RWPE2 (cell line): ENCODE measurements around the gene PIK3R1.

ENCODE experiments used
- ATAC-seq: fragments of 200-7000 bp; cut with Tn5 transposase; 3 replicates; pipeline ENCODE4 v1.9.1; 2021; ENCODE audit warnings: low read depth
- DNase-seq: peaks from one replicate; pipeline ENCODE4 v3.0.0-alpha.2; 2020; ENCODE audit warnings: low spot score
- H3K27ac ChIP-seq: fragments of 450-650 bp; 2 replicates; pipeline ENCODE4 v1.5.1; 2017; ENCODE audit warnings: mild to moderate bottlenecking; ENCODE audit not compliant: poor library complexity, severe bottlenecking
- H3K27me3 ChIP-seq: fragments of 250-450 bp; sonication (Bioruptor Pico); 2 replicates; pipeline ENCODE4 v1.5.1; 2021; ENCODE audit warnings: mild to moderate bottlenecking, moderate library complexity; ENCODE audit not compliant: insufficient read depth, poor library complexity, severe bottlenecking
- H3K36me3 ChIP-seq: fragments of 250-450 bp; sonication (Bioruptor Pico); 2 replicates; pipeline ENCODE4 v1.5.1; 2020; ENCODE audit warnings: low read depth, mild to moderate bottlenecking, moderate library complexity
- H3K4me1 ChIP-seq: fragments of 250-450 bp; sonication (Bioruptor Pico); 2 replicates; pipeline ENCODE4 v1.5.1; 2021; ENCODE audit warnings: mild to moderate bottlenecking, moderate library complexity; ENCODE audit not compliant: insufficient read depth, poor library complexity, severe bottlenecking
- H3K4me3 ChIP-seq: fragments of 250-450 bp; sonication (Bioruptor Pico); 2 replicates; pipeline ENCODE4 v1.5.1; 2021; ENCODE audit warnings: mild to moderate bottlenecking, moderate library complexity; ENCODE audit not compliant: severe bottlenecking
- H3K9me3 ChIP-seq: fragments of 250-450 bp; sonication (Bioruptor Pico); 2 replicates; pipeline ENCODE4 v1.5.1; 2021; ENCODE audit warnings: mild to moderate bottlenecking, moderate library complexity; ENCODE audit not compliant: severe bottlenecking
- TF ChIP-seq, protein P1 (sequence below): fragments of 450-650 bp; IDR thresholded peaks from one replicate; pipeline ENCODE4 v1.5.1; 2017; ENCODE audit warnings: mild to moderate bottlenecking, moderate library complexity; ENCODE audit not compliant: poor library complexity, severe bottlenecking

The PIK3R1 gene

GRCh38 chr5:68345171-68345570 is 129.6 kb downstream of the PIK3R1 start:
- Histone ChIP-seq H3K27ac (peak overlapping the region; percentile 45), H3K27me3 (no peaks in the 10 kb centered on the region), H3K4me3 (no peak overlapping the region), H3K4me1 (peaks cover 23% of the 10 kb centered on the region), H3K36me3 (no peaks in the 10 kb centered on the region), H3K9me3 (no peaks in the 10 kb centered on the region)
- TF ChIP-seq, protein P1, sequence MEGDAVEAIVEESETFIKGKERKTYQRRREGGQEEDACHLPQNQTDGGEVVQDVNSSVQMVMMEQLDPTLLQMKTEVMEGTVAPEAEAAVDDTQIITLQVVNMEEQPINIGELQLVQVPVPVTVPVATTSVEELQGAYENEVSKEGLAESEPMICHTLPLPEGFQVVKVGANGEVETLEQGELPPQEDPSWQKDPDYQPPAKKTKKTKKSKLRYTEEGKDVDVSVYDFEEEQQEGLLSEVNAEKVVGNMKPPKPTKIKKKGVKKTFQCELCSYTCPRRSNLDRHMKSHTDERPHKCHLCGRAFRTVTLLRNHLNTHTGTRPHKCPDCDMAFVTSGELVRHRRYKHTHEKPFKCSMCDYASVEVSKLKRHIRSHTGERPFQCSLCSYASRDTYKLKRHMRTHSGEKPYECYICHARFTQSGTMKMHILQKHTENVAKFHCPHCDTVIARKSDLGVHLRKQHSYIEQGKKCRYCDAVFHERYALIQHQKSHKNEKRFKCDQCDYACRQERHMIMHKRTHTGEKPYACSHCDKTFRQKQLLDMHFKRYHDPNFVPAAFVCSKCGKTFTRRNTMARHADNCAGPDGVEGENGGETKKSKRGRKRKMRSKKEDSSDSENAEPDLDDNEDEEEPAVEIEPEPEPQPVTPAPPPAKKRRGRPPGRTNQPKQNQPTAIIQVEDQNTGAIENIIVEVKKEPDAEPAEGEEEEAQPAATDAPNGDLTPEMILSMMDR: no peak
- DNase-seq (no peak), ATAC-seq (no peak)

GRCh38 chr5:68345582-68345981 is 130.0 kb downstream of the PIK3R1 start:
- H3K27ac ChIP-seq: no peak overlapping the region
- H3K9me3 ChIP-seq: no peaks in the 10 kb centered on the region
- ATAC-seq: no peak

DNA sequence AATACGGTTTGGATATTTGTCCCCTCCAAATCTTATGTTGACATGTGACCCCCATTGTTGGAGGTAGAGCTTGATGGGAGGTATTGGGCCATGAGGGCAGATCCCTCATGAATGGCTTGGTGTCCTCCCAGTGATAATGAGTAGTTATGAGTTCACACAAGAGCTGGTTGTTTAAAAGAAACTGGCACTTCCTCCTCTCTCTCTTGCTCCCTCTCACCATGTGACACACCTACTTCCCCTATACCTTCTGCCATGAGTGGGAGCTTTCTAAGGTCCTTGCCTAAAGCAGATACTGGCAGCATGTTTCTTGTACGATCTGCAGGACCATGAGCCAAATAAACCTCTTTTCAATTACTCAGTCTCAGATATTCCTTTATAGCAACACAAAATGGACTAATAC is 132.0 kb downstream of the PIK3R1 start:
- Histone ChIP-seq H3K9me3 (no peaks in the 10 kb centered on the region), H3K27me3 (no peaks in the 10 kb centered on the region), H3K4me3 (no peak overlapping the region), H3K36me3 (no peaks in the 10 kb centered on the region), H3K4me1 (peaks cover 23% of the 10 kb centered on the region), H3K27ac (no peak overlapping the region)
- DNase-seq (no peak), ATAC-seq (no peak)
- TF ChIP-seq, protein P1: no peak

More at GRCh38 chr5:68345582-68345981, 130.0 kb downstream of the PIK3R1 start:
- Histone ChIP-seq H3K4me1 (peaks cover 23% of the 10 kb centered on the region), H3K27me3 (no peaks in the 10 kb centered on the region), H3K4me3 (no peak overlapping the region), H3K36me3 (no peaks in the 10 kb centered on the region)
- no peak for DNase-seq
- TF ChIP-seq, protein P1: no peak

DNA sequence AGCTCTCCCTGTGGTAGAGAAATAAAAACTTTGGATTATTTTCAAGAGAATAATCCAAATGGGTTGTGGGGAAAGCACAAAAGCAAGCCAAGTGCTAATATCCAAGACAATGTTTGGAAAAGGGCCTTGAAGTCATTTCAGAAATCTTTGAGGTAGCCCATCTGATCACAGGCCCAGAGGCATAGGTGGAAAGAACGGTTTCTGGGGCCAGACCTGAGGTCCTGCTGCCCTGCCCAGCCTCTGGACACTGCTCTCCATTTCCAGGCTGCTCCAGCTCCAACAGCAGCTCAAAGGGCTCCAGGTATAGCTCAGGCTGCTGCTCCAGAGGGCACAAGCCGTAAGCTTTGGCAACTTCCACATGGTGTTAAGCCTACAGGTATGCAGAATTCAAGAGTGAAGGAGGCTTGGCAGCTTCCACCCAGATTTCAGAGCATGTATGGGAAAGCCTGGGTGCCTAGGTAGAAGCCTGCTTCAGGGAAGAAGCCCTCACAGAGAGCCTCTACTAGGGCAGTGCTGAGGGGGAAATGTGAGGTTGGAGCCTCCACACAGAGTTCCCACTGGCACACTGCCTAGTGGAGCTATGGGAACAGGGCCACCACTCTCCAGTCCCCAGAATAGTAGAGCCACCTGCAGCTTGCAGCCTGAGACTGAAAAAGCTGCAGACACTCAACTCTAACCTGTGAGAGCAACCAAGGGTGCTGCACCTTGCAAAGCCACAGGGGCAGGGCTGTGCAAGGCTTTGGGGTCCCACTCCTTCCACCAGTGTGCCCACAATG is 133.1 kb downstream of the PIK3R1 start:
- H3K27ac ChIP-seq: no peak overlapping the region
- TF ChIP-seq, protein P1: no peak
- no peaks in the 10 kb centered on the region for H3K27me3 ChIP-seq
- H3K36me3 ChIP-seq: no peaks in the 10 kb centered on the region
- DNase-seq (no peak), ATAC-seq (no peak)
- H3K4me3 ChIP-seq: no peak overlapping the region
- no peaks in the 10 kb centered on the region for H3K9me3 ChIP-seq
- peaks cover 16% of the 10 kb centered on the region for H3K4me1 ChIP-seq

GRCh38 chr5:68350176-68350575 is 134.6 kb downstream of the PIK3R1 start:
- peaks cover under 1% of the 10 kb centered on the region for H3K4me1 ChIP-seq
- no peaks in the 10 kb centered on the region for H3K27me3 ChIP-seq
- no peak overlapping the region for H3K4me3 ChIP-seq
- H3K27ac ChIP-seq: no peak overlapping the region
- no peaks in the 10 kb centered on the region for H3K36me3 ChIP-seq
- DNase-seq (no peak), ATAC-seq (no peak)
- no peaks in the 10 kb centered on the region for H3K9me3 ChIP-seq
- TF ChIP-seq, protein P1: no peak
